OCI-LY7 (cell line): ENCODE results near the gene NAB2. TPM values are rescaled to one million over a fixed set of nuclear protein-coding genes. Genes with fewer than 3 reads are reported as not detected.

Experiments
- BruUV-seq: library from RNA; stranded (reverse); fragments of 400-500 nt; replicated peaks from 2 replicates; lab custom pipeline; 2021; lab: Mats Ljungman, UMichigan
- CTCF ChIA-PET: fragments of 300-600 bp; sonication (Branson Sonifier 250); formaldehyde crosslinking; loops from one replicate; lab custom pipeline; 2022; ENCODE audit warnings: antibody characterized with exemption; ENCODE audit not compliant: unreplicated experiment; lab: Charles Lee
- POLR2A ChIA-PET: fragments of 300-600 bp; sonication (Branson Sonifier 250); formaldehyde crosslinking; loops from one replicate; lab custom pipeline; 2022; ENCODE audit warnings: antibody characterized with exemption; lab: Charles Lee
- DNase-seq: peaks from one replicate; pipeline ENCODE4 v3.0.0-alpha.2; 2015; ENCODE audit warnings: low spot score
- H2AFZ ChIP-seq: fragments of 200-600 bp; sonication (generic), shearing (Covaris generic); 2 replicates; pipeline ENCODE4 v1.6.1; 2014; ENCODE audit warnings: mild to moderate bottlenecking, antibody characterized with exemption, low read length, moderate library complexity
- H3K27ac ChIP-seq: fragments of 200-600 bp; sonication (generic); 2 replicates; pipeline ENCODE4 v1.5.1; 2014; ENCODE audit warnings: mixed run types, low read depth, mild to moderate bottlenecking, moderate library complexity, low read length, inconsistent platforms; ENCODE audit not compliant: poor library complexity, severe bottlenecking
- H3K36me3 ChIP-seq: fragments of 200-600 bp; sonication (generic); 2 replicates; pipeline ENCODE4 v1.6.1; 2014; ENCODE audit warnings: mild to moderate bottlenecking, antibody characterized with exemption, low read length, moderate library complexity, mixed read lengths; ENCODE audit not compliant: insufficient read depth
- H3K4me1 ChIP-seq: fragments of 200-600 bp; sonication (generic); 2 replicates; pipeline ENCODE4 v1.5.1; 2014; ENCODE audit warnings: mild to moderate bottlenecking, low read length; ENCODE audit not compliant: insufficient read depth, poor library complexity, severe bottlenecking
- H3K4me2 ChIP-seq: fragments of 200-600 bp; sonication (generic); 2 replicates; pipeline ENCODE4 v1.6.1; 2014; ENCODE audit warnings: mild to moderate bottlenecking, low read length
- H3K4me3 ChIP-seq: fragments of 200-600 bp; sonication (generic); 2 replicates; pipeline ENCODE4 v1.5.1; 2014; ENCODE audit warnings: mild to moderate bottlenecking, low read depth, low read length; ENCODE audit not compliant: poor library complexity, severe bottlenecking
- H3K79me2 ChIP-seq: fragments of 200-600 bp; sonication (generic); 2 replicates; pipeline ENCODE4 v1.6.1; 2016; ENCODE audit warnings: low read depth, mild to moderate bottlenecking, low read length, moderate library complexity, mixed read lengths; ENCODE audit not compliant: insufficient read depth
- H3K9me2 ChIP-seq: fragments of 200-600 bp; sonication (generic); 2 replicates; pipeline ENCODE4 v1.6.1; 2016; ENCODE audit warnings: mild to moderate bottlenecking, low read length, mixed read lengths; ENCODE audit not compliant: insufficient read depth
- H3K9me3 ChIP-seq: fragments of 200-600 bp; sonication (generic); 2 replicates; pipeline ENCODE4 v1.6.1; 2014; ENCODE audit warnings: mild to moderate bottlenecking, mixed run types, low read length, mixed read lengths
- H4K20me1 ChIP-seq: fragments of 200-600 bp; sonication (generic); 2 replicates; pipeline ENCODE4 v1.6.1; 2014; ENCODE audit warnings: mild to moderate bottlenecking, antibody characterized with exemption, low read length, moderate library complexity, mixed read lengths; ENCODE audit not compliant: insufficient read depth
- CTCF ChIP-seq: fragments of 200-600 bp; sonication (generic); conservative IDR thresholded peaks from 2 replicates; pipeline ENCODE4 v1.5.1; 2014; ENCODE audit warnings: mild to moderate bottlenecking, antibody characterized with exemption, low read length, moderate library complexity, mixed read lengths
- EZH2phosphoT487 ChIP-seq: fragments of 200-600 bp; sonication (generic); IDR thresholded peaks from 2 replicates; pipeline ENCODE4 v1.6.1; 2018; ENCODE audit warnings: low read depth, borderline replicate concordance, mild to moderate bottlenecking, mixed run types, antibody characterized with exemption, low read length, moderate library complexity, mixed read lengths
- intact Hi-C: fragments of 100-400 bp; cut with micrococcal nuclease; formaldehyde crosslinking; loops from one replicate; pipeline ENCODE4 v1.10.0; 2022; ENCODE audit not compliant: unreplicated experiment
- total RNA-seq, 2 experiments: library from RNA; depleted of rRNA in 1 of 2; stranded (reverse); fragments of >200 nt in 1 of 2; shearing (Covaris generic) in 1 of 2; gene quantifications; 2 replicates each; pipeline ENCODE4 v1.2.3, GENCODE V29; 2014 to 2022

The NAB2 gene
- total RNA-seq, 2 experiments from 2014 or later: 6.8 to 8.5 TPM

GRCh38 chr12:57092529-57092862 lies 3.6 kb downstream of the NAB2 start:
- Histone ChIP-seq H3K9me3 (no peaks in the 10 kb centered on the region), H2AFZ (no peak overlapping the region), H4K20me1 (no peaks in the 10 kb centered on the region), H3K4me2 (no peak overlapping the region), H3K9me2 (no peaks in the 10 kb centered on the region), H3K79me2 (no peaks in the 10 kb centered on the region), H3K4me1 (peaks cover 36% of the 10 kb centered on the region), H3K27ac (no peak overlapping the region), H3K4me3 (no peak overlapping the region), H3K36me3 (peaks cover 47% of the 10 kb centered on the region)
- CTCF ChIA-PET: interaction anchor here (2.9 kb wide), 1 partner anchor 23 kb away, joined by 10 read pairs; no protein-coding TSS in a partner anchor
- POLR2A ChIA-PET: interaction anchor here (0.6 to 1.4 kb wide), 3 partner anchors 12 to 20 kb away, joined by 3 to 5 read pairs (median 3); partner anchors contain the start of gene NEMP1
- DNase-seq: no peak
- TF ChIP-seq CTCF: no peak
- no peak for TF ChIP-seq EZH2phosphoT487
- intact Hi-C loops: no loop called here
- no TSS peak for BruUV-seq

GRCh38 chr12:57092876-57093414 lies 4.0 kb downstream of the NAB2 start:
- Histone ChIP-seq H3K9me3 (no peaks in the 10 kb centered on the region), H3K9me2 (no peaks in the 10 kb centered on the region), H3K4me2 (no peak overlapping the region), H2AFZ (no peak overlapping the region), H3K79me2 (no peaks in the 10 kb centered on the region), H3K36me3 (peaks cover 52% of the 10 kb centered on the region), H3K4me3 (no peak overlapping the region), H4K20me1 (no peaks in the 10 kb centered on the region), H3K4me1 (peaks cover 31% of the 10 kb centered on the region), H3K27ac (no peak overlapping the region)
- intact Hi-C loops: loop anchor here (1.0 kb wide), 1 partner anchor 24 kb away; no protein-coding TSS in a partner anchor
- TF ChIP-seq EZH2phosphoT487 (no peak), CTCF (no peak)
- BruUV-seq: no TSS peak
- ChIA-PET CTCF (interaction anchor here (2.9 kb wide), 1 partner anchor 24 kb away, joined by 10 read pairs; no protein-coding TSS in a partner anchor), POLR2A (interaction anchor here (1.1 to 1.4 kb wide), 2 partner anchors 11 to 14 kb away, joined by 3 to 5 read pairs; partner anchors contain the start of gene NEMP1)
- no peak for DNase-seq
